GM21825 (cell line): Measurements from ENCODE around the gene FCRLB.
"Not testable (repeated sequence)": the region's sequence is repeated elsewhere in the genome, so short reads cannot be mapped to it uniquely, and the experiment has no call there.

ENCODE experiments used
- ATAC-seq: cut with Tn5 transposase; IDR thresholded peaks from one replicate; pipeline ENCODE4 v1.9.1; 2021; ENCODE audit warnings: mild to moderate bottlenecking, moderate library complexity; ENCODE audit not compliant: unreplicated experiment

FCRLB gene

DNA sequence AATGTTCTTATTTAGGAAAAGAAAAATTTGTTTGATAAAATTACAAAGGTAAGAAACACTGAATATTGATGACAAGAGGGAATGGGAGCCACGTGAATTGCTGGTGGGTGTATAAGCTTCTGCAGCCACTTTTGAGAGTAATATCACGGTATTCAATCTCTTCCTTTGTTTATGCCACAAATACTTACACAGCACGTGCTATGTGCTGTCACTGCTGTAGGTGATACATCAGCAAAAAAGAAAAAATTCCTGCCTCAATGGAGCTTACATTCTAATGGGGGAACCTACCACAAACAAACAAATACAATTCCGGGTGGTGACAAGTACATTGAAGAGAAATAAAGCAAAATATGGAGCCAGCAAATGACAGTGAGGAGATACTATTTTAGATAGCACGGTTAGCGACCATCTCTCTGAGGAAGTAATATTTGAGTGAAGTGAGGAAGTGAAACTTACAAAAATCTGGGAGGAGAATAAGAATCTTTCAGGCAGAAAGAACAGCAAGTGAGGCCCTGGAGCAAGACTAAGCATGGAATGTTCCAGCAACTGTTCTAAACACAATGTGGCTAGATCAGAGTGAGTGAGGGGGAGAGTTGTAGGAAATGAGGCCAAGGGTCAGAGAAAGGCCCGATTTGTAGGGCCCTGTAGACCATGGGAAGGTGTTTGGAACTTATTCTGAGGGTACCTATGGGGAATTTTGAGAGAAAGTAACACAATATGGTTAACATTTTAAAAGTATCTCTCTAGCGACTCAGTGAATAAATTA lies 2.6 kb upstream of the FCRLB start:
- peak; percentile 58 for ATAC-seq

DNA sequence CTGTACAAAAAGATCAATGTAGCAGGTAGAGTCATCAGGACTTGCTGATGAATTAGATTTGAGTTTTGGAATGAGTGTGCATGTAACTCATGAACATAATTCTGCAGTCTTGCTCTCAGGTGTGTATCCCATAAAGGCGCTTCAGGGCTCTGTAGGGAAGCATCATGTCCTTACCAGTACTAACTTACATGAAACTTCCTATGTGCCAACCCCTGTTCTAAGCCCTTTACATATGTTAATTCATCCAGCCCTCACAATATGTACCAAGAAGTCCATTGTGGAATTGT lies 2.1 kb upstream of the FCRLB start:
- peak; percentile 44 for ATAC-seq

DNA sequence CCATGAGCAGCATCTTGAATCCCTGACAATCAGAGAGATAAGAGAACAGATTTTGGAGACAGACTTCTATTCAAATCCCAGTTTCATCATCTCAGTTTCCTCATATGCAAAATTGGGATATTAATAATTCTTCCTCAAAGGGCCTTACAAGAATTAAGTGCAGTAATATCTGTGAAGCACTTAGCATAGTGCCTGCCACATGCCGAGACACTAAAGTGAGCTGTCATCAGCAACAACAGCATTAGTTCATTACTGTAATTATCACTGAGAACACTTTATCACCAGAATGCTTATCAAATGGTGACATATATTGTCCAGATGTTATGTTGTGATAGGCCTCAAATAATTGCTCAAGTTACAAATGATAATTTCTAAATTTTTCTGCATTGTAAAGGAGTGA lies 922 bp upstream of the FCRLB start:
- ATAC-seq, result no peak

DNA sequence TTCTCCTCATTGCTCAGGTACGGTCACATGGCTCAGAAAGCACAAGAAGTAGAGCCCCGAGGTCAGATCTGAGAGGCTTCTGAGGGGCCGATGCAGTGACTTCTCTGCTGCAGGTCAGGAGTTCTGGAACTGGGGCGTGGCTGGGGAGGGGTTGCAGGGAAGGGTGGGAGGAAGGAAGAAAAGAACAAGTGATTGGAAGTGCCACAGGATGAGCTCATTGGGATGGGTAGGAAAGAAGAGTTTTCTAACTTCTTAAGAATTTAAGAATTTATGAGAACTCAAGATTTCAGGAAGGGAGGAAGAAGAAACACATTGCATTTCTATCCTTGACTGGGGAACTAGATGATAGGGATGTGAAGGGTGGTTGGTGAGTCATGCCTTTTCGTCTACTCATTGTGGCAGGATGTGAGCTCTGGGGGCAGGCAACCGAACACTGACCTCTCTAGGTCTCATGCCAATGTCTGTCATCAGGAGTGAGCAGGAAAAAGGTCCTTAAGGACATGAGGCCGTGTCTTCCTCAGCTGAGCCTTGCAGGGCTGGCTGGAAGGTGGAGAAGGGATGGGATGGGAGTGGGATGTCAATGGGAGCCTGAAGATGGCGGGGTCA lies 497 bp downstream of the FCRLB start:
- ATAC-seq, result no peak

DNA sequence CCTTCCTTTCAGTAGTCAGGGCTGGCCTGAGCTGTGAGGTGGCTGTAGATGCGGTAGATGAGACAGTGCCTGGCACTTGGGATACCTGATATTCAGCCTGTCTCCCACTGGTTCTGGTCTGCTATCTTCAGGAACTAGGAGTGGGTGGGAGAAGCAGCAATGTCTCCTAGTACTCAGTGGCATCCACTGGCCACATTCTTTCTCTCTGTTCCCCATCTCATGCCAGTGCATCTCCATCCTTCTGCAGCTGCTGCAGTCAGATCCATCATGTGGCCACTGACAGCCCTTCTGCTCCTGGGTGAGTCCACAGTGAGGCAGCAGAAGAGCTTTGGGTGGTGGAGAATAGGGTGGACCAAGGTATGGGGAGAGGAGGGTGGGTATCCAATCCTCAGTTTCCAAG lies 1.1 kb downstream of the FCRLB start:
- no peak for ATAC-seq

DNA sequence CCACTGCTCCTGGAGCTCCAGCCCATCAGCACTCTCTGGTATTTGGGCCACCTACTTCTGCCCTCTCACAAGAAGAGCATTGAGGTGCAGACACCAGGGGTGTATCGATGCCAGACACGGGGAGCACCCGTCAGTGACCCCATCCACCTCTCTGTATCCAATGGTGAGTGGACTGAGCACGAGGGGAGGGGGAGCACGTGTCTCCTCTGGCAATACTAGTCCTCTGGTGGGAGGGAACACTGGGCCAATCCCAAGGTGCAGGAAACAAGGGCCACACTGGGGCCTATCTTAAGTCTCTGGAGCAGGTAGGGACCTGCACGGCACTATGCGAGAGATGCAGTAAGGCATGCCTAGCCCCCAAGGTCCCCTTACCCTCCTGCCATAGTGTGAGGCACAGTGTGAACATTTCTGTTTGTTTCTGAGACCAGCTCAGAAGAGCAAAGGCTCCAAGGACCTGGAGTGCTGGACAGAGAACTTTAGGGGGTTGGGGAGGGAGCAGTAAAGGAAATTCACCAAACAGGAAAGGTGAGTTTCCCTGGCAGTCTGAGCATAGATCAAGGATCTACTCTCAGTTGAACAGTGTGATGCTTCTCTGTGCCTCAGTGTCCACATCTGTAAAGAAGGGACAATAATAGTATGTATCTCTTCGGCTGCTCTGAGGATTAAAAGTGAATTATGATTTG lies 2.3 kb downstream of the FCRLB start:
- no peak for ATAC-seq

DNA sequence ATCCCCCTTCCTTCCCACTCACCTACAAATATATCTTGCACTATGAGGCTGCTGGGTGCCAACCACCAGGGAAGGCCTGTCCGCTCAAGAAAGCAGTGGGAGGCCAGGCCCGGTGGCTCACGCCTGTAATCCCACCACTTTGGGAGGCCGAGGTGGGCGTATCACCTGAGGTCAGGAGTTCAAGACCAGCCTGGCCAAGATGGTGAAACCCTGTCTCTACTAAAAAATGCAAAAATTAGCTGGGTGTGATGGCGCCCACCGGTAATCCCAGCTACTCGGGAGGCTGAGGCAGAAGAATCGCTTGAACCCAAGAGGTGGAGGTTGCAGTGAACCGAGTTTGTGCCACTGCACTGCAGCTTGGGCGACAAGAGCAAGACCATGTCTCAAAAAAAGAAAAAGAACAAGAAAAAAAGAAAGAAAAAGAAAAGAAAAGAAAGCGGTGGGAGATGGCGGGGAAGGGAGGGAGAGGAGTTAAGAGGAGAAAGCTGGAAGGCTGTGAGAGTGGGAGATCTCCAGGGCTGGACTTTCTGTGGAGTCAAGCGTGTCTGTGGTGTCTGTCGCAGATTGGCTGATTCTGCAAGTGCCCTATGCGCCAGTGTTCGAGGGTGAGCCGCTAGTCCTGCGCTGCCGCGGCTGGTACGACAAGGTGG lies 4.0 kb downstream of the FCRLB start:
- ATAC-seq, result not testable (repeated sequence)

DNA sequence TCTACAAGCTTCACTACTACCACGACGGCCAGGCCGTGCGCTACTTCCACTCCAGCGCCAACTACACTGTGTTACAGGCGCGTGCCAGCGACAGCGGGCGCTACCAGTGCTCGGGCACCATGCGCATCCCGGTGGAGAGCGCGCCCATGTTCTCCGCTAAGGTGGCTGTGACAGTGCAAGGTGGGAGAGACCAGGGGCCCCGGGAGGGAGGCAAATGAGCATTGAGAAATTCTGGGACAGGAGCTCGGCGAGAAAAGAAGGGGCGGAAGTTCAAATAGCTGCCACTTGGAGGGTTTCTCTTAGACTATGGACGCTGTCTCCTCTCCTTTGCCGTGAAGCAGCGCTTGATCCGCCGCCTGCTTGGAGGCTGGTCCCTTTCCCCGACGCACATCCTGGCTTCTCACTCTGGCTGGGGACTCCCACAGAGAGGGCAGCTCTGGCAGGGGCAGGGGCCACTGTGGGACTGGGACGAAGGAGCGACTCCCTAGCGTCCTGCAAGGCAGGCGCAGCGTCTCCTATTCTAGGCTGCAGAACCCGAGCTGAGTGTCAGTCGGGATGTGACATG lies 4.6 kb downstream of the FCRLB start:
- ATAC-seq, result peak; percentile 19

DNA sequence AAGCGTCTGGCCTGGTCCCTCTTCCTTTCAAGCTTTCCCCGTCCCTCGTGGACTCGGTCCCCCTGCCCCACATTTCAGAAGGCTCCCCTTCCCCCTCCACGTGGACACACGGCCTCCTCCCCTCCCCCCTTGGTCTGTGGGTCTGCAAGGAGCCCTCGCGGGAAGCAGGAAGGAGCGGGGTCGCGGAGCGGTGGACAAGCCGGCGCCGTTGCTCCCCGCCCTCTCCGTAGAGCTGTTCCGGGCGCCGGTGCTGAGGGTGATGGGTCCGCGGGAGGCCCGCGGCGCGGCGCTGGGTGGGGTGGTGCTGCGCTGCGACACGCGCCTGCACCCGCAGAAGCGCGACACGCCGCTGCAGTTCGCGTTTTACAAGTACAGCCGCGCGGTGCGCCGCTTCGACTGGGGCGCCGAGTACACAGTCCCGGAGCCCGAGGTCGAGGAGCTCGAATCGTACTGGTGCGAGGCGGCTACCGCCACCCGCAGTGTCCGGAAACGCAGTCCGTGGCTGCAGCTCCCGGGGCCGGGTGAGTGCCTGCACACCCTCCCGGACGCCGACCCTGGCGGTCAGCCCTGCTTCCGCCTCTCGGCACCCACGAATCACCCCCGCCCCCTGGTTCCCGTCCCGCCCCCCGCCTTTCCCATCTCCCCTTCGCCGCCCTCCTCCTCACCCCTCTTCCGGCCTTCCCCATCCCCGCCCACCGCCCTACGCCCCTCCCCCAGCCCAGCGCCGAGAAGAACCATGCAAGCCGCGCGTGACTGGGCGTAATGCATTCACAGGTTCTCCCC lies 5.3 kb downstream of the FCRLB start:
- peak; percentile 46 for ATAC-seq

DNA sequence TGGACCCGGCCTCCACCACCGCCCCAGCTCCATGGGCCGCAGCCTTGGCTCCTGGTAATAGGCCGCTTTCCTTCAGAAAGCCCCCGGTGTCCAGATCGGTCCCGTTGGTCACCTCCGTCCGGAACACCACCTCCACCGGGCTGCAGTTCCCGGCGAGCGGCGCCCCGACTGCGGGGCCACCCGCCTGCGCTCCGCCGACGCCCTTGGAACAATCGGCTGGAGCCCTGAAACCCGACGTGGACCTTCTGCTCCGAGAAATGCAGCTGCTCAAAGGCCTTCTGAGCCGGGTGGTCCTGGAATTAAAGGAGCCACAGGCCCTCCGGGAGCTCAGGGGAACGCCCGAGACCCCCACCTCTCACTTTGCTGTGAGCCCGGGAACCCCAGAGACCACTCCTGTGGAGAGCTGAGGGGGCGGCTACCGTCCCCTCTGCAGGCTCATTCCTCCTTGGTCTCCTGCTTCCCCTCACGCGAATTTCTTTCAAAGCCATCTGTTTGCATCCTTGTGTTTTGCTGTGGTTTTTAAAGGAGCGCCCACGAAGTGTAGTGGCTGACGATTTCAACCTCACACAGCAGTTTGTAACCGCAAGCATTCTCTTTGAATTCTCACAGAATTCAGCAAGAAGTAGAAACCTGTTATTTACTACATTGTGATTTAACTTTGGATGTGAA lies 6.0 kb downstream of the FCRLB start:
- ATAC-seq, result peak; percentile 12

DNA sequence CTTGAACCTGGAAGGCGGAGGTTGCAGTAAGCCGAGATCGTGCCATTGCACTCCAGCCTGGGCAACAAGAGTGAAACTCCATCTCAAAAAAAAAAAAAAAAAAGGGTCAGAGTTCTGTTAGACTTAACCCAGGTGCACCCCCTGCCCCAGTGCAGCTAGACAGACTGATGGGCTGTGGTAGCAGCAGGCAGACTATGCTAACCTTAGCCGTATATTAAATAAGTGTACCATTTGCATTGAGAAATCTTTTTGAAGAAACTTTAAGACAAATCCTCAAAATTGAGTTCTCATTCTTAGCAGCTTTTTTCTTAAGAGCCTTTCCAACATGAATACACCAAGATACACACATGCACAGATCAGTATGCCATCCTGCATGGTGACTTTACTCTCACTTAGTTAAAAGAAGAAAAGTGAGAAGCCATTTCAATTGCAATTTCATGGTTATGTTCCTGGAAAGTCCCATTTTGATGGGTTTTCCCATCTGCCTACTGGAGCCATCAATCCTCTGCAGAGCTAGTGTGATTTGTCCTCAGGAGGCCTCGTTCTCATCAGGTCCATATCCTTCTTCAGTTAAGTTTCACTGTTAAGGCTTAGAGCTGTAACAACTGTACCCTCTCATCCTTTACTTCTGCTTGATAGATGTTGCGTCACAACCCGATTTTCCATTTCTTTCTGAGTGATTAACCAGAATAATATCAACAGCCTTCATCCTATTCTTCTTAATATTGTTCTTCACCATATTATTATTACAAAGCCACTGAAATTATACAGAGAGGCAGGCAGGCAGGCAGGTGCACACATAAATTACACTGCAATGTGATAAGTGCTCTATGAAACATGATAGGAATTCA lies 7.3 kb downstream of the FCRLB start:
- no peak for ATAC-seq

DNA sequence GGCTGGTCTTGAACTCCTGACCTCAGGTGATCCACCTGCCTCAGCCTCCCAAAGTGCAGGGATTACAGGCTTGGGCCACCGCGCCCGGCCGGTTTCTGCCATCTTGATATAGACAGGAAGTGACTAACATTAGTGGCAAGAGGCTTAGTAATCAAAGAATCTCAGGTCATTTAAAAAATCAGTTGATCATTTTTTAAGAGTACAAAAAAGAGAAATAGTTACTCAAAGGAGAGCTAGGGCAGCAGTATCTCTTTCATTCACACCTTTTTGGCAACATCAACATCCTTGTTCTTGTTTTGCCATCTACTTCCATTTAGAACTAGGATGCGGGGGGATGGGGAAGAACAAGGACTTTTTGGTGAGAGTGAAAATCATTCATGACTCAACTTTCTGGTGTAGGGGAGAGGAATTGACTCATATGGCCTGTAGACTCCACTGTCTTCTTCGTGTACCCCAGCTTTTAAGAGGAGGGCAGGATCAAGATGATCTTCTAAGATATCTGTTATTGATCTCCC lies 8.8 kb downstream of the FCRLB start:
- ATAC-seq, result no peak

DNA sequence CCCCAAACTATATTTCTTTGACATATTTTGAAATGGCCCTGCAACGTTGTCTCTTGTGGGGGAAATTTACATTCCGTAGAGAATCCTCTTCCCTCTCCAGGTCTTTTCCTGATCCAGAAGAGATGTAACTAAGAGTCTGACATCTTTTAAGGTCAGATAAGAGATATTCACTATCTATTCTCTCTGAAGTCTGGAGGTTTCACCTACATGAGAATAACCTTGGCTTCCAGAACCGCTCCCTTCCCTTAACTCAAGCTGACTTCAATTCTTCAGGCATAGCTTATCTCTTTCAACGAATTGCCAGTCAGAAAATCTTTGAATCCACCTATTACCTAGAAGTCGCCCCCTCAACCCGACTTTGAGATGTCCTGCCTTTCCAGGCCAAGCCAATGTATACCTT lies 9.9 kb downstream of the FCRLB start:
- ATAC-seq, result no peak

DNA sequence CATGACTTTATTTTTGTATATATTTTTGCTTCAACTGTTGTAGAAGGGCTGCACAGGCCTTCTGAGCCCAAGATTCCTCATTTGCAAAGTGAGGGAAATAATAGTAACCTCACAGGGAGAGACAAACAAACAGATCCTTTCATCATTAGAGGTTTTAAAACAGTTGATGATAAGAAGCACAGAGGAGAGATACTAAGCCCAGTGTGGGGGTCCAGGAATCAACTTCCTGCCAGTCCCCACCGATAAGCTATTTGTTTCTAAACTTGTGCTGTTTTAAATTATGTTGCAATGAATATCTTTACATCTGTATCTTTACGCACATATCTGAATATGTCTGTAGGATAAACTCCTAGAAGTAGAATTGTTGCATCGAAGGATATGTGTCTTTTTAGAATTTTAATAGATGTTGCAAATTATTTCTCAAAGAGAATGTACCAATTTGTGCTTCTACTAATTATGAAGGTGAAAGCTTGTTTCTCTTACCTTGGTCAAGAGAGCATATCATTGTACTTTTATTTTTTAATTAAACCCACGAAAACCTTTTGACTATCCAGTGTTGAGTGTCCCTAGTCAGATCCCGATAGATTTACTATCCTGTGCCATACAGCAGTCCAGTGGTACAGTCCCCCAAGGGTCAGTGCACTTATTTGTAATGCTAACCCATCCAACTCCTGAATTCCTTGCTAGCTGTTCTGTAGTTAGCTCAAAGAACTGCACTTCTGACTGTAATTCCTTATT lies 10.8 kb downstream of the FCRLB start:
- ATAC-seq, result no peak

DNA sequence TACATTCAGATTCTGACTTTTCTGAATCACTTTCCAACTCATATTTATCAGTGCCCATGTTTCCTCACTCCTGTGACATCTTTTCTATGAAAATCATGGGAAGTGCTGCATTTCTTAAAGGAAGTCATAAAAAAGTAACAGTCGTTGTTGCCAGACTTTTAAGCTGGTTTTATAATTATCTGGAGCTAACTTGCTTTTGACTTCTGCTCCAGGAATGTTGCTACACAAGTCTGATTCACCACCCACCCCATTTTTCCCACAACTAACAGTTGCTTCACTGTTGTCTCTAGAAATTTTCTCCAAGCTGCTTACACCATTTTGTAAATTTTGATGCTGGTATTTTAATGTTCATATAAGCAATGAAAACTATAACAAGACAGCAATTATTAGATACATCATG lies 12.2 kb downstream of the FCRLB start:
- ATAC-seq, result no peak

DNA sequence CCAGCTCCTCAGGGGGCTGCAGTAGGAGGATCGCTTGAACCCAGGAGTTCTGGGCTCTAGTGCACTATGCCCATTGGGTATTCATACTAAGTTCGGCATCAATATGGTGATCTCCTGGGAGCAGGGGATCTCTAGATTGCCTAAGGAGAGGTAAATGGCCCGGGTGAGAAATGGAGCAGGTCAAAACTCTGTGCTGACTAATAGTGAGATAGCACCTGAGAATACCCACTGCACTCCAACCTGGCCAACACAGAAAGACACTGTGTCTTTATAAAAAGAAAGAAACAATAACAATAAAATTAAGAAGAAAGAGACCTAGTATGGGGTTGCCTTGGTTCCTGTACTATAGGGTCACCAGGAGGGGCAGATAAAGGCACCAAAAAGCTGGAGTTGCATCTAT lies 14.5 kb downstream of the FCRLB start:
- ATAC-seq, result no peak

DNA sequence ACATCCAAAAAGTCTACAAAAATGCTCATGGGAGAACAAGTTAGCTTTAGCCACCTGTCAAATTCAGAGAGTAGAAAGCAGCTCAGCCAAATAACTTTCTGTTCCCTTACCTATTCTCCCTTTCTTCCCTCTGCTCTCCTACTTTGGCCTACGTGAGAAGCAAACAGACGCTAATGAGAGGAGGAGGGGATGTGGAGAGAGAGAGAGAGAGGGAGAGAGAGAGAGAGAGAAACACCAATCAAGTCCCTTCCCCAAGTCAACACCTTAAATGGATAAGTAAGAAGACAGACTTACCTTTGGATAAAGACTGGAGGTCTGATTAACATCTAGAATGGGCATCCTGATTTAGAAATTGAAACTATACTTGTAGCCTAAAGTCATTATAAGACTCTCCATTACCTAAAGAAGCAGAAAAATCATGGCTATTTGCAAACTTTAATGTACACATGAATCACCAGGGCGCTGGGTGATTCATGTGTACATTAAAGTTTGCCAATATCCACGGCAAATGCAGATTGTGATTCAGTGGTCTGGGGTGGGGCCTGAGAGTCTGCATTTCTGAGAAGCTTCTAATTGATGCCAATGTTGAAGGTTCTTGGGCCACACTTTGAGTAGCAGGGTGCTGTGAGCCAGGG lies 15.1 kb downstream of the FCRLB start:
- no peak for ATAC-seq

DNA sequence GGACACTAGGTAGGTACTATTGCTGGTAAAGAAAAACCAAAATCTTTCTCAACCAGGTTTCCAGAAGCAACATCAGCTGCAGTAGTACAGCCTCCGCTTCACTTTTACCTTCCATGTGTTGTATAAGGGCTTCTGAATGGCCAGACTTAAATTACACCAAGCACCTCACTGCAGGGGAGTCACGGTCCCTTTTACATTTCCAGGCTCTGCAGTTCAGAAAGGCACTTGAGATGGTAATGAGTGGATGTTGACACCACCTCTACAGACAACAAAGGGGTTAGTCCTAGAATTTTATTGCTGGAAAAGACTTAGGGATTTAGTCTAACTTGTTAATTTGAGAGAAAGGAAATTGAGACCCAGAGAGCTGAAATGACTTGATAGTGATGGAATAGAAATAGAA lies 16.3 kb downstream of the FCRLB start:
- no peak for ATAC-seq
